Measurements from ENCODE around the gene PRUNE2.
"Not testable (repeated sequence)": the region's sequence is repeated elsewhere in the genome, so short reads cannot be mapped to it uniquely, and the experiment has no call there.

Gene PRUNE2

GRCh38 chr9:76800901-76801300 lies 105.0 kb downstream of the PRUNE2 start:
- no peak for DNase-seq (ENCODE audit: low read depth in 1 of 2, low spot score in 1 of 2)

GRCh38 chr9:76799473-76799872 lies 106.4 kb downstream of the PRUNE2 start:
- no peak for DNase-seq (ENCODE audit: low read depth in 1 of 2, low spot score in 1 of 2)

DNA sequence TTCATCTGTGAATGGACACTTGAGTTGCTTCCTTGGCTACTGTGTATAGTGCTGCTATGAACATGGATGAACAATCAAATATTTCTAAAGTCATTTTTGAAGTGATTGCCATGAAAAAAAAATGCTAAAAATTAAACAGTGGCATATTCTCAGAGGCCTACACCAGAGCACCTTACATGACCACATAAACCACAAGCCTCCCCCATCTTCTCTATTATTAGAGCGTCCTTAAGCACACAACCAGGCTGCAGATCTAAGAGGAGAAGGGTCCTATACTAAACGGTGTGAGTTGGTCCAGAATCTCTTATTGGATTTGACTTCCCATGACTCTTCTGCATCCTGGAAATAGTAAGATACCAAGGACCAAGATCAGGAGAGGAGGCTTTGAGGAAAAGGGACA lies 107.4 kb downstream of the PRUNE2 start:
- DNase-seq (ENCODE audit: low read depth in 1 of 2, low spot score in 1 of 2), result no peak

- DNase-seq (ENCODE audit: low read depth in 1 of 2, low spot score in 1 of 2), result no peak
Measured at GRCh38 chr9:76796296-76796695, 109.6 kb downstream of the PRUNE2 start.

DNA sequence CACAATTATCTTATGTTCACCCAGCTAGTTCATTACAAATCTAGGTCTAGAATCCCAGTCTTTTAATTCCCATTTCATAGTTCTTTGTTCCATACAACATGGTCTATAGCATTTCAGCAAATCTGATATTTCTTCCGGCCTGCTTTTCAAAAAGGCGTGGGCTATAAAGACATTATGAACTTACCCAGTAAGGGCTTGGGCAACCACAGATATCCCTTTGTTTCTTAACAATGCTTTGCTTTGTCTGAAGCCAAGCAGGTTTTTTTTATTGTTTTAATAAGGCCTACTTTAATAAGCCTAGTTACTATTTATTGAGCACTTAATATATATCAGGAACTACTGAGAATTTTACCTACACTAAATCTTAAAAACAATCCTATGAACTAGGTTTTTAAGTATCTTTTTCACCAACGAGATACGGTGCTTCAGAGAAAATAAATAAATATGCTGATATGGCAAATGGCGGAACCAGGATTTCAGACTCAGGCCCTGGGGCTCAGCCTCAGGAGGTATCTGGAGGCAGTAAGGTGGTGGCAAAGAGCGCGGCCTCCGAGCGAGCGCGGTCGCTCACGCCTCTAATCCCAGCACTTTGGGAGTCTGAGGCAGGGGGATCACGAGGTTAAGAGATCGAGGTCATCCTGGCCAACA lies 112.0 kb downstream of the PRUNE2 start:
- no peak for DNase-seq (ENCODE audit: low read depth in 1 of 2, low spot score in 1 of 2)

DNA sequence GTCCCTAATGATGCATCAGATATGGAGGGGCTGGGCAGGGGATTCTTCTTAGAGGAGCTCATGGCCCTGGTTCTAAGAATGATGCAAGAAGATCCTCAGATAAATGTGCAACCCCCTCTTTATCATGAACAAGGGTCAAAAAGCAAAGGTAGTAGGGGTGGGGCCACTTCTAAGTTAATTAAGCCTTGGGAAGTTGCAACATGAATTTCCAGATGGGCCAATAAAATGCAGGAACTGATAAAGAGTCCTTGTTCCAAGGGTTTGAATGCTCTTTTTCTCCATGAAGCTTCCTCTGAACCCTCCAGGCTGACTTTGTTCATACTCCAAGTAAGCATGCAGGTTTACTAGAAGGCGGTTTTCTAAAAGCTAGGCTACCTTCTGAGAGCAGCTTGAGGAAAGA lies 116.1 kb downstream of the PRUNE2 start:
- no peak for DNase-seq (ENCODE audit: low read depth in 1 of 2, low spot score in 1 of 2)

- no peak for DNase-seq (ENCODE audit: low read depth in 1 of 2, low spot score in 1 of 2)
Measured at GRCh38 chr9:76787677-76788076, 118.2 kb downstream of the PRUNE2 start.

DNA sequence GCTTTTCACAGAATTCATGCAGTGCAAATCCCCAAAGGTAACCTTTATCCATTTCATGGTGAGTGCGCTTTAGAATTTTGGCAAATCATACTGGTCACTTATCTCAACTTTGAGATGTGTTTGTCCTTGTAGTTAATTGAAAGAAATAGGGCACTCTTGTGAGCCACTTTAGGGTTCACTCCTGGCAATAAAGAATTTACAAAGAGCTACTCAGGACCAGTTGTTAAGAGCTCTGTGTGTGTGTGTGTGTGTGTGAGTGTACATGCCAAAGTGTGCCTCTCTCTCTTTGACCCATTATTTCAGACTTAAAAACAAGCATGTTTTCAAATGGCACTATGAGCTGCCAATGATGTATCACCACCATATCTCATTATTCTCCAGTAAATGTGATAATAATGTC lies 120.4 kb downstream of the PRUNE2 start:
- DNase-seq (ENCODE audit: low read depth in 1 of 2, low spot score in 1 of 2), result no peak

DNA sequence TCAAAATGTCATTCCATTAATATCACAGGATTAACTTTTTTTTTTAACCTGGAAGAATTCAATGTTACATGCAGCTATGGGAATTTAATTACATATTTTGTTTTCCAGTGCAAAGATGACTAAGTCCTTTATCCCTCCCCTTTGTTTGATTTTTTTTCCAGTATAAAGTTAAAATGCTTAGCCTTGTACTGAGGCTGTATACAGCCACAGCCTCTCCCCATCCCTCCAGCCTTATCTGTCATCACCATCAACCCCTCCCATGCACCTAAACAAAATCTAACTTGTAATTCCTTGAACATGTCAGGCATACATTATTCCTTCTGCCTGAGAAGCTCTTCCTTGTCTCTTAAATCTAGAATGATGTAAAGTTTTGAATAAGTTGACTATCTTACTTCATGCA lies 121.0 kb downstream of the PRUNE2 start:
- DNase-seq (ENCODE audit: low read depth in 1 of 2, low spot score in 1 of 2), result no peak

GRCh38 chr9:76772686-76773445 lies 133.0 kb downstream of the PRUNE2 start:
- no peak for DNase-seq (ENCODE audit: low read depth in 1 of 2, low spot score in 1 of 2)

DNA sequence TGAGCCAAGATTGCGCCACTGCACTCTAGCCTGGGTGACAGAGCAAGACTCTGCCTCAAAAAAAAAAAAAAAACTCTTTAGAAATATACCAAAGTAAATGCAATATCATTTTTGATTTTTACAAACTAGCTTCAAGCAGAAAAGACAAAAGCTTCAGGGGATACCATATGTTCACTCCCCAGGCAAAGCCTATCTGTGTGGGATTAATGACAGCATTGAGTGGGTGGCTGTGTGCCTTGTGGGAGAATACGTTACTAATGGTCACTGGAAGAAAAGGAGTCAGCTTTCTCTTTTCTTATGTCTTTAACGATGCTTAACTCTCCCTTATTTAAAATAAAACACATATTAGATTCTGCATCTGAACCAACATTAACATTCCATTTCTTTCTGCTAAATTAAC lies 139.8 kb downstream of the PRUNE2 start:
- no peak for DNase-seq (ENCODE audit: low read depth in 1 of 2, low spot score in 1 of 2)

DNA sequence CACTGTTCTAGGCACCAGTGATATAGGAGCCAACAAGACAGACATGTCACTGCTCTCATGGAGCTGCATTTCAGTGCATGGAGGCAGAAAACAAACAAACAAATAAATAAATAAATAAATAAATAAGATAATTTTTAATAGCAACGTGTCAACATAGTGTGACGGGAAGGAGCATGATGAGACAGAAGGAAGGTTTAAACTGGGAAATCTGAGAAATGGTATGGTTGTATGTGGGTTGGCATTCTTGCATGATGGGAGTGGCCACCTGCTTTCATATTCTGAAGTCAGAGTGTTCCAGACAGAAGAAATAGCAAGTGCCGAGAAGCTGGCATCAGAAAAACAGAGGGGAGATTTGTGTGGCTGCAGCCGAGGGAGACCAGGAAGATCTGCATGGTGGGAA lies 141.8 kb downstream of the PRUNE2 start, which contains the start of gene PCA3:
PCA3 (plus strand) TSS at position 301 of the 400 bp plus-strand sequence.
- DNase-seq (ENCODE audit: low read depth in 1 of 2, low spot score in 1 of 2), result no peak

- DNase-seq (ENCODE audit: low read depth in 1 of 2, low spot score in 1 of 2), result no peak
Measured at GRCh38 chr9:76761448-76761847, 144.5 kb downstream of the PRUNE2 start.

GRCh38 chr9:76759732-76760131 lies 146.2 kb downstream of the PRUNE2 start:
- no peak for DNase-seq (ENCODE audit: low read depth in 1 of 2, low spot score in 1 of 2)

DNA sequence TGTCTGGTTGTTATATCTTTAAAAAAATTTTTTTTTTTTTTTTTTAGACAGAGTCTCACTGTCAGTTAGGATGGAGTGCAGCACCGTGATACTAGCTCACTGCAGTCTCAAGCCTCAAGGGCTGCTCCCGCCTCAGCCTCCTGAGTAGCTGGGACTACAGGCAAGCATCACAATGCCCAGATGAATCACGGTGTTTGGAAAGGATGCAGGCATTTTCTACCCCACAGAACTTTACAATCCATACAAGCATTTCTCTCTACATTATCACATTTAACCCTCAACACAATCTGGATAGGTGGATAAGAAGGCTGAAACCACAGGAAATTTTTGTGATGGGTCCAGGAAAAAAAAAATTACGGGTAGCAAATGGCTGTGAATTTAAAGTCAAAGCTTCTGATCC lies 147.4 kb downstream of the PRUNE2 start:
- DNase-seq (ENCODE audit: low read depth in 1 of 2, low spot score in 1 of 2), result no peak

DNA sequence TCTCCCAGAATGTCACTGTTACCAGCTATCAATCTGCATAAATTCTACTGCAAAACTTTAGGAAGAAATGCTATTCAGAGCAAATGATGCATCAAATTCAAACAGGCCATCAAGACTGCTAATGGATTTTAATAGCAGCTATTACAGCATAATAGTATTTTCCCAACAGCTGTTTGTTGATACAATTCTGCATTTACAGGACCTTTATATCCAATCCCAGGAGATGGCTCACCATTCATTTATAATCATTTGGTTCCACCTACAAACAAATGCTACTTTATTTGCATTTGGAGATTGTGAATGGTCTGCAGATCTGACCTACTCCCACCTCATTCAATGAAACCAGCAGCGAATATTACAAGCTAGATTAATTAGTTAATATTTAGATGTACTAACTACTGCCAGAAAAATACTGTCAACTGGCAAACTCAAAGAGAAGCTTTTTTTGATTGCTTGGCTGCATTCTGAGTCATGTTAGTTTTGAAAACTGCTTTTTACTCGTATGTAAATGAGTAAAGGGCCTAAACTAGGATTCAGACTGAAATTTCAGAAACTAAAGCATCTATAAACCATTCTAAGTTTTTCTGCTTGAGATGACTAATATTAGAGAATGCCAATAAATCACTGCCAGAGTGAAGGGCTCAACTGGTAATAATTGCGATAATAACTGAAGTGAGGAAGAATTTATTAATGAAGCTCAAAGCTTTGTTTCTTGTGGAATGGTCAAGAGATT lies 148.8 kb downstream of the PRUNE2 start:
- no peak for DNase-seq (ENCODE audit: low read depth in 1 of 2, low spot score in 1 of 2)

DNA sequence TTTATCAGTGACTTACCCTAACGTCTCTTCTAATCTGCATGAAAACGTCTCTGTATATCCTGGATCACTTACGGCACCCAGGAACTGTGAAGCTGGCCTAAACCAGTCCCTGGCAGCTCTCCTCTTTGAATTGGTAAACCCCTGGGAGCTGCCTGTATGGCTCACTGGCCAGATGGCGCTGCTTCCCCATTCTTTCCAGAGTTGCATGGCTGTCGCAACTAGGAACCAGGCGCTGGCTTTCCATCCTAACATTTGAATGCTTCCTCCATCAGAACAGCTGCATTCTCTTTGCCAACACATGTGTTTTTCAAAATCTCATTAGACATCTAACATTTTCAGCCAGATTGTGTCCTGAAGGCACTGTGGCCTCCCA lies 149.7 kb downstream of the PRUNE2 start:
- DNase-seq (ENCODE audit: low read depth in 1 of 2, low spot score in 1 of 2), result no peak

- DNase-seq (ENCODE audit: low read depth in 1 of 2, low spot score in 1 of 2), result no peak
Measured at GRCh38 chr9:76751001-76751400, 154.9 kb downstream of the PRUNE2 start.

DNA sequence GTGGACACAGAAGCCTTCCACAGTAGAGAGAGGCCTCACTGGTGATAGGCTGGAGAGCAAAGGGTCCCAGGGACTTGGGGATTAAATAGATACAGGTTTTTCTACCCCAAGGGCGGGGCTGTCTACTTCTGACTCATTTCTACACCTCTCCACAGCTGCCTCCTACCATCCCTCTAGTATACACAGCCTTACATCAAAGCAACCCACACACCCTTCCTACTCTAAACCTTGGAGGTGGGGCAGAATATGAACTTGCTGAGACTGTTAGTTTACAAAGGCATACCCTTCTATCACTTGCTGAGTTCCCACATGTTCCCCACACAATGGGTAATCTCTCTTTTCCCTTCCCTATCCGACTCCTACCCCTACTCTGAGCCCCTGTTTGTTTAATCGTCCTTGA lies 161.6 kb downstream of the PRUNE2 start:
- no peak for DNase-seq (ENCODE audit: low read depth in 1 of 2, low spot score in 1 of 2)

DNA sequence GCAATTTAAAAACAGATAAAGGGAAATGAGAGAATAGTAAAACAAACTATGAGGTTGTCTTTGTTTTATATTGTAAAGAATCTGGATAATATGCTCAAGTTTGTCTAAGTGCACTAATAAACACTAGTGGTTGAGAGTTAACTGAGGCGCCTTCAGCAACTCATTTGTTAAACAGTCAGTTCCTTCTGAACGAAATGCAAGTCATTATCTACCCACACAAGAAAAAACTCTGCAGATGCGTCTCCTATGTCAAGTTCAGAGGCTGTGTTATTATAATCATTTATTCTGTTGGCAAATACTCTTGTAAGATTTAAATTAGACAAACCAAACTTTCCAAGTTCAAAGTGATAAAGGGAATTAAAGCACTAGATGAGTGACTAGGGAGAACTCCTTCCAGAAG lies 162.0 kb downstream of the PRUNE2 start:
- DNase-seq (ENCODE audit: low read depth in 1 of 2, low spot score in 1 of 2), result no peak

GRCh38 chr9:76742890-76743289 lies 163.0 kb downstream of the PRUNE2 start:
- not testable (repeated sequence) for DNase-seq (ENCODE audit: low read depth in 1 of 2, low spot score in 1 of 2)

- no peak for DNase-seq (ENCODE audit: low read depth in 1 of 2, low spot score in 1 of 2)
Measured at GRCh38 chr9:76741524-76741923, 164.4 kb downstream of the PRUNE2 start.

All from activated CD4-positive, alpha-beta T cell treated with anti-CD3 and anti-CD28 coated beads, Interleukin-2, amount 50 U/mL, for 24 hours (primary cell).